Measurements from ENCODE around the gene HPS5.
"Not testable (repeated sequence)": the region's sequence is repeated elsewhere in the genome, so short reads cannot be mapped to it uniquely, and the experiment has no call there.

DNA sequence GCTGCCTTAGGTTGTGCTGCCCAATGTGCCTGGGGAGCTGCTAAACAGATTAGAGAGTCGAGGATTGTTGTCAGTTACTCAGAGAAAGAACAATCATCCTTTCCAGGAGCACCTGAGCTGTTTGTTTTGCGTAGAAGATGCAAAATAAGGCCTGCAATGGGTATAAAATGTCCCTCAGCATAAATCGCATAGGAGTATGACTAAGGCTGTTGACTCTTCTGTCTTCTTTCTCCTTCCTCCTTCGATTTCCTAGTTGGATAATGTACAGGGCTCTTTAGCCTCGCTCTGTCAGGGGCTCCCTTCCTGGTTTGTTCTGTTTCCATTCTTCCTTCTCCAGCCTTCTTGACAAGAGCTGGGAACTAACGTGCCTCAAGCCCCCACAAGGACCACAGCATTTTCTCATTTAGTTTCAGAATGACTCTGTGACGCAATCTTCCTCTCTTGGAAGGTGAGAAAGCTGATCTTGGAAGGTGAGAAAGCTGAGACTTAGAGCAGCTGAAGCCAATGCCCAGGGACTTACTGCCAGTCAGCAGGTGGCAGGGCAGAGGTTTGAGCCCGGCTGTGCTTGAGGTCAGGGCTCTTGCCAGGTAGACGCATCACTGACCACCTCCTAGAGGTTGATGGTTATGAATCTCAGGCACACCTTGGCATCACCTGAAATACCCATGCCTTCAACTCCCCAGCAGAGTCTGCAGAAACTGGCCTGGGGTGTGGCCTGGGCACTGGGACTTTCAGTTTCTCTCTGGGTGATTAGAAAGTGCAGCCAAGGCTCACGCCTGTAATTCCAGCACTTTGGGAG lies 54.4 kb downstream of the HPS5 start:
- TF ChIP-seq POLR2A (IDR thresholded peaks at IDR 0.05), result not testable (repeated sequence)
- TF ChIP-seq, protein P1, sequence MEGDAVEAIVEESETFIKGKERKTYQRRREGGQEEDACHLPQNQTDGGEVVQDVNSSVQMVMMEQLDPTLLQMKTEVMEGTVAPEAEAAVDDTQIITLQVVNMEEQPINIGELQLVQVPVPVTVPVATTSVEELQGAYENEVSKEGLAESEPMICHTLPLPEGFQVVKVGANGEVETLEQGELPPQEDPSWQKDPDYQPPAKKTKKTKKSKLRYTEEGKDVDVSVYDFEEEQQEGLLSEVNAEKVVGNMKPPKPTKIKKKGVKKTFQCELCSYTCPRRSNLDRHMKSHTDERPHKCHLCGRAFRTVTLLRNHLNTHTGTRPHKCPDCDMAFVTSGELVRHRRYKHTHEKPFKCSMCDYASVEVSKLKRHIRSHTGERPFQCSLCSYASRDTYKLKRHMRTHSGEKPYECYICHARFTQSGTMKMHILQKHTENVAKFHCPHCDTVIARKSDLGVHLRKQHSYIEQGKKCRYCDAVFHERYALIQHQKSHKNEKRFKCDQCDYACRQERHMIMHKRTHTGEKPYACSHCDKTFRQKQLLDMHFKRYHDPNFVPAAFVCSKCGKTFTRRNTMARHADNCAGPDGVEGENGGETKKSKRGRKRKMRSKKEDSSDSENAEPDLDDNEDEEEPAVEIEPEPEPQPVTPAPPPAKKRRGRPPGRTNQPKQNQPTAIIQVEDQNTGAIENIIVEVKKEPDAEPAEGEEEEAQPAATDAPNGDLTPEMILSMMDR (IDR thresholded peaks at IDR 0.05), result not testable (repeated sequence)

Data from esophagus squamous epithelium (tissue), 4 donors.